Trophoblast cell (in vitro differentiated cells and primary cell): Measurements from ENCODE around the gene INPP4A.

Experiments used
- DNase-seq, 2 donors: peaks; one replicate each; pipeline ENCODE4 v3.0.0-alpha.2; 2016
- H2AFZ ChIP-seq: 2 replicates; pipeline ENCODE4 v1.6.1; 2013; ENCODE audit warnings: low read length, moderate library complexity, mild to moderate bottlenecking; ENCODE audit not compliant: insufficient read depth, poor library complexity
- H2AK5ac ChIP-seq: 2 replicates; pipeline ENCODE4 v1.6.1; 2013; ENCODE audit warnings: mild to moderate bottlenecking, low read length
- H2BK120ac ChIP-seq: 2 replicates; pipeline ENCODE4 v1.6.1; 2013; ENCODE audit warnings: low read length, mild to moderate bottlenecking, moderate library complexity; ENCODE audit not compliant: insufficient read depth, poor library complexity
- H2BK12ac ChIP-seq: 2 replicates; pipeline ENCODE4 v1.6.1; 2013; ENCODE audit warnings: mild to moderate bottlenecking, low read length, moderate library complexity
- H2BK5ac ChIP-seq: 2 replicates; pipeline ENCODE4 v1.6.1; 2013; ENCODE audit warnings: low read length, low read depth, moderate library complexity, mild to moderate bottlenecking; ENCODE audit not compliant: poor library complexity
- H3K14ac ChIP-seq: 2 replicates; pipeline ENCODE4 v1.6.1; 2013; ENCODE audit warnings: mild to moderate bottlenecking, low read length
- H3K18ac ChIP-seq: 2 replicates; pipeline ENCODE4 v1.6.1; 2013; ENCODE audit warnings: mild to moderate bottlenecking, low read length
- H3K23ac ChIP-seq: 2 replicates; pipeline ENCODE4 v1.6.1; 2013; ENCODE audit warnings: low read length
- H3K27ac ChIP-seq: 2 replicates; pipeline ENCODE4 v1.5.1; 2013; ENCODE audit warnings: low read depth, mild to moderate bottlenecking, inconsistent platforms, low read length, moderate library complexity
- H3K27me3 ChIP-seq: 2 replicates; pipeline ENCODE4 v1.6.1; 2013; ENCODE audit warnings: inconsistent platforms, mild to moderate bottlenecking, low read length, moderate library complexity; ENCODE audit not compliant: insufficient read depth
- H3K36me3 ChIP-seq, 2 experiments: 1 replicate in 1 of 2; 2 replicates in 1 of 2; pipeline ENCODE4 v1.6.1; 2013; ENCODE audit warnings: low read length in 2 of 2, mild to moderate bottlenecking in 2 of 2, moderate library complexity in 1 of 2; ENCODE audit not compliant: insufficient read depth in 2 of 2, control insufficient read depth in 1 of 2
- H3K4ac ChIP-seq: 2 replicates; pipeline ENCODE4 v1.6.1; 2013; ENCODE audit warnings: low read depth, mild to moderate bottlenecking, low read length, moderate library complexity
- H3K4me1 ChIP-seq, 2 experiments: 1 replicate in 1 of 2; 2 replicates in 1 of 2; pipeline ENCODE4 v1.6.1; 2013; ENCODE audit warnings: low read length in 2 of 2, mild to moderate bottlenecking in 2 of 2, moderate library complexity in 1 of 2; ENCODE audit not compliant: insufficient read depth in 2 of 2, control insufficient read depth in 1 of 2
- H3K4me2 ChIP-seq: 2 replicates; pipeline ENCODE4 v1.6.1; 2013; ENCODE audit warnings: inconsistent platforms, mild to moderate bottlenecking, low read length, moderate library complexity
- H3K4me3 ChIP-seq: 2 replicates; pipeline ENCODE4 v1.5.1; 2013; ENCODE audit warnings: mild to moderate bottlenecking, low read depth, low read length, inconsistent platforms
- H3K79me1 ChIP-seq: one replicate; pipeline ENCODE4 v1.6.1; 2013; ENCODE audit warnings: low read length
- H3K79me2 ChIP-seq: 2 replicates; pipeline ENCODE4 v1.6.1; 2013; ENCODE audit warnings: low read length, mild to moderate bottlenecking; ENCODE audit not compliant: control insufficient read depth, insufficient read depth, poor library complexity
- H3K9ac ChIP-seq: 2 replicates; pipeline ENCODE4 v1.6.1; 2013; ENCODE audit warnings: mild to moderate bottlenecking, low read length
- H3K9me3 ChIP-seq: 2 replicates; pipeline ENCODE4 v1.6.1; 2013; ENCODE audit warnings: low read depth, mild to moderate bottlenecking, control low read depth, inconsistent platforms, low read length; ENCODE audit not compliant: insufficient read depth
- H4K12ac ChIP-seq: 2 replicates; pipeline ENCODE4 v1.6.1; 2013; ENCODE audit warnings: low read depth, mild to moderate bottlenecking, low read length, moderate library complexity
- H4K8ac ChIP-seq: 2 replicates; pipeline ENCODE4 v1.6.1; 2013; ENCODE audit warnings: low read depth, mild to moderate bottlenecking, low read length, moderate library complexity
- H4K91ac ChIP-seq: one replicate; pipeline ENCODE4 v1.6.1; 2013; ENCODE audit warnings: low read depth, mild to moderate bottlenecking, low read length, moderate library complexity
- WGBS: extraction: QIAGEN DNeasy Blood & Tissue Kit; methylation state at CpG from one replicate; pipeline ENCODE4 v1.1.7; 2013; ENCODE audit warnings: missing lambda C conversion rate; ENCODE audit not compliant: insufficient read length, insufficient coverage; ENCODE audit errors: extremely low coverage; 5-methylcytosine and 5-hydroxymethylcytosine counted together

Gene INPP4A

DNA sequence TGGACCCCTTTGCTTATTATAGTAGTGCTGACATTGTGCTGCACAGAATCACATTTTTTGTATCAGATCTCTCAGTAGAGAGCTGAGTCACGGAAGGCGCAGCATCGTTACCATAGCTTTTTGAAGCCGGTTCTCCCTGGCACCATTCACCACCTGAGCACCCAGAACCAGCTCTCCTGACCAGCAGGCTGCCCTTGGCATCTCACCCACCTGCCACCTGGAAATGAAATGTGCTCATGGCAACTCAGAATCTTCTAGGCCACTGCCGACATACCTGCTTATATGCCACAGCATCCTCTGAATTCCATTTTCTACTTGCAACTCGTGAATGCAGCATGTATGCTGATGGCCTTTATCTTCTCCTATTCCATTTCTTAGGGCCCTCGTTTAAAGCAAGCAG, 100.9 kb downstream of the INPP4A start:
- H3K27ac ChIP-seq, result no peak overlapping the region
- no peaks in the 10 kb centered on the region for H3K9me3 ChIP-seq
- H3K9ac ChIP-seq, result no peak overlapping the region
- no peak overlapping the region for H2BK12ac ChIP-seq
- no CpG with 5 or more reads among the region's 7 CpGs for WGBS
- H3K36me3 ChIP-seq, result peaks cover 20 to 33% of the 10 kb centered on the region in 2 experiments
- no peaks in the 10 kb centered on the region for H3K79me1 ChIP-seq
- H3K27me3 ChIP-seq, result no peaks in the 10 kb centered on the region
- no peak overlapping the region for H3K4ac ChIP-seq
- no peak overlapping the region for H3K4me3 ChIP-seq
- H3K4me2 ChIP-seq, result no peak overlapping the region
- no peak overlapping the region for H3K23ac ChIP-seq
- H2AFZ ChIP-seq, result no peak overlapping the region
- no peaks in the 10 kb centered on the region for H3K79me2 ChIP-seq
- H3K14ac ChIP-seq, result no peak overlapping the region
- H3K4me1 ChIP-seq, result peaks cover 7 to 13% of the 10 kb centered on the region in 2 experiments
- H2BK5ac ChIP-seq, result no peak overlapping the region
- H3K18ac ChIP-seq, result no peak overlapping the region
- H4K91ac ChIP-seq, result no peak overlapping the region
- H4K8ac ChIP-seq, result no peak overlapping the region
- no peak for DNase-seq
- no peak overlapping the region for H2AK5ac ChIP-seq
- no peak overlapping the region for H4K12ac ChIP-seq
- no peak overlapping the region for H2BK120ac ChIP-seq

DNA sequence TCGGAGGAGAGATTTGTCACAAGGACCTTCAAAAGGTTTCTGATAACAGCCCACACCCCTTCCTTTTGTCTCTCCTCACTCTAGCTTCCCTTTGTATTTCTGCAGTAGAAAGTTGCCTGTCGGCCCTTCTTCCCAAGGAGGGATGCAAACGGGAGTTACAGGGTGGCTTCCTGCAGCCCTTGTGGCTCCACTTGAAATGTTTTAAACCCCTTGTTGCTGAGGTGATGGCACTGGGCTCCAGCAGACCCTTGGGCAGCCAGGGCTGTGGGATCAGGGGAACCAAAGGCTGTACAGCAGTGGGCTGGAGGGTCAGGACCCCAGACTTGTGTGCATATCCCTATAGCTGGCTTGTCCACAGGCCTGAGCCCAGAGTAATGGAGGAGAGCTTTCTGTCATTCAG, 101.5 kb downstream of the INPP4A start:
- Histone ChIP-seq H2BK120ac (no peak overlapping the region), H3K36me3 (peaks cover 20 to 33% of the 10 kb centered on the region in 2 experiments), H3K9me3 (no peaks in the 10 kb centered on the region), H2BK5ac (no peak overlapping the region), H3K79me1 (no peaks in the 10 kb centered on the region), H3K4me3 (no peak overlapping the region), H3K14ac (no peak overlapping the region), H3K18ac (no peak overlapping the region), H3K27ac (no peak overlapping the region), H2AFZ (no peak overlapping the region), H3K4ac (no peak overlapping the region), H4K12ac (no peak overlapping the region), H4K8ac (no peak overlapping the region), H2AK5ac (no peak overlapping the region), H3K9ac (no peak overlapping the region), H2BK12ac (no peak overlapping the region), H3K4me2 (no peak overlapping the region), H3K27me3 (no peaks in the 10 kb centered on the region), H3K79me2 (no peaks in the 10 kb centered on the region), H3K4me1 (peaks cover 7 to 13% of the 10 kb centered on the region in 2 experiments), H4K91ac (no peak overlapping the region), H3K23ac (no peak overlapping the region)
- no peak for DNase-seq
- WGBS, result no CpG with 5 or more reads among the region's 3 CpGs

DNA sequence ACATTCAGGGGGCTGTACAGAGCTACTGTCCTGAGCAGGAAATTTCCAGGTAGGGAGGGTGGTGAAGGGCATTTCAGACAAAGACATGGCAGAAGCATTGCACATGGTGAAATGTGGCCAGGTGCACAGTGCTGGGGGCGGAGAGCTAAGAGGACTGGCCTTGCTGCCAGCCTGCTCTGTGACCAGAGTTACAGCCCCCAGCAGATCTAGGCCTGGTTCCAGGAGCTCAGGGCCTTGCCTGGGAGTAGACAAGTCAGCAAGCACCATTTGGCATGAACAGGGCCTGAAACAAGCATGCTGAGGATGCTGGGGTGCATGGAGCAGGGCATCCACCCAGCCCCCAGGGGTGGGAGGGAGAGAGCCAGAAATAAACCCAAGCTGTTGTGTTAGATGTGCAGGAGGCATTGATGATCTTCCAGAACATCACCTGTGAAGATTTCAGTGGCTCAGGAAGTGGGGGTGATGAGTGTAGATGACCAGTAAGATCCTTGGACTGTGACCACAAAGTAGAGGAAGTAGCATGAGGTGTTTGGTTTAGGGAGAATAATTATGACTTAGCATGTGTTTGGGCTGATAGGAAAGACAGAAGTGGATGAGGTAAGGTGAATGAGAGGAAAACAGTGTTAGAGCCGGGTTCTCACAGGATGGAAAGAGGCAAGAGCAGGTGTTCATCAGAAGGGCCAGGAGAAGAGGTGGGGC, 102.6 kb downstream of the INPP4A start:
- no peak overlapping the region for H3K14ac ChIP-seq
- WGBS, result no CpG with 5 or more reads among the region's 2 CpGs

DNA sequence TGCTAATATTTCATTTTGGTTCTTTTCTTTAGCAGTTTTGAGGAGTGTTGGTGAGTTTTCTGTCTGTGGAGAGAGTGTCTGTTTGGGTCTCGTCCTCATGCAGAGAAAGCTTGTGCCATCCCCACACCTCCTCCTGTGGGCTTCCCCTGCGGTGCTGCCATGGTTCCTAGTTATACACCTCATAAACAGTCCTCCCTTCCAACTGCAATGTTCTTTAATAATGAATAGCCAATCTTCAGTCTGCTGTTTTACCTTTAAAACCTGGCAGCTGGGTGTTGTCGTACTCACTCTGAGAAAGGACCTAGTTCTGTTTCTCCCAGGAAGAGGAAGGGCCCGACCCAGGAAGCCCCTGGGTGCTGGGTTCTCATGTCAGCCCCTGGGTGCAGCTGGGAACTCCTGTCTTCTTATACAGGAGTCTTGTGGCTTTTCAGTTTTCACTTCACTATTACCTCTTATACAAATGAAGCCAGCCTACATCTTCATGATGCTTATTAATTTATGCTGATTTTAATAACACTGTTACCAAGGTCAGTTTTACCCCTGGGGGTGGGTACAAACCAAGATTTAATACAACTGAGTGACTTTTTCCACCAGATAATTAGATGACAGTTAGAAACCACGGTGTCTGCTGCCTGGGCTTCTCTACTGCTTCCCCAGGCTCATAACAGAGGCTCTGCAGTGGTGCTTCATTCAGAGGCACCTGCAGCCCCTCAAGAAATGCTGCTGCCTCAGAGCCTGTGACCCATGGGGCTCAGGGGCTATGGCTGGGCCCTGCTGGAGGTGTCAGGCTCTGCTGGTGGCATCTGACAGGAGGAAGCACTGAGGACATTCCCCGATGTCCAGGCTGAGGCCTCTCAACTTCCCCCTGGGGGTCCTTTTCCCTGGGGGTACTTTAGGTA, 104.5 kb downstream of the INPP4A start:
- no peaks in the 10 kb centered on the region for H3K4me1 ChIP-seq
- H3K9ac ChIP-seq, result no peak overlapping the region
- no peak overlapping the region for H3K27ac ChIP-seq
- H3K18ac ChIP-seq, result no peak overlapping the region
- no peak overlapping the region for H3K4me2 ChIP-seq
- H3K4ac ChIP-seq, result no peak overlapping the region
- H4K91ac ChIP-seq, result no peak overlapping the region
- H2BK120ac ChIP-seq, result no peak overlapping the region
- no peak overlapping the region for H4K8ac ChIP-seq
- H3K9me3 ChIP-seq, result peaks cover 3% of the 10 kb centered on the region
- no peaks in the 10 kb centered on the region for H3K79me2 ChIP-seq
- H3K23ac ChIP-seq, result no peak overlapping the region
- H3K79me1 ChIP-seq, result no peaks in the 10 kb centered on the region
- peaks cover 32 to 42% of the 10 kb centered on the region in 2 experiments for H3K36me3 ChIP-seq
- no peak overlapping the region for H4K12ac ChIP-seq
- H3K4me3 ChIP-seq, result no peak overlapping the region
- no peak for DNase-seq
- no CpG with 5 or more reads among the region's 6 CpGs for WGBS
- H3K27me3 ChIP-seq, result no peaks in the 10 kb centered on the region
- no peak overlapping the region for H2AFZ ChIP-seq
- no peak overlapping the region for H2BK12ac ChIP-seq
- no peak overlapping the region for H2BK5ac ChIP-seq
- H2AK5ac ChIP-seq, result no peak overlapping the region
- H3K14ac ChIP-seq, result no peak overlapping the region

More for the DNA sequence above, 102.6 kb downstream of the INPP4A start:
- no peaks in the 10 kb centered on the region for H3K79me2 ChIP-seq
- H3K9ac ChIP-seq, result no peak overlapping the region
- H2BK12ac ChIP-seq, result no peak overlapping the region
- no peak for DNase-seq
- peaks cover 22 to 35% of the 10 kb centered on the region in 2 experiments for H3K36me3 ChIP-seq
- H3K4me2 ChIP-seq, result no peak overlapping the region
- H3K18ac ChIP-seq, result no peak overlapping the region
- no peaks in the 10 kb centered on the region for H3K9me3 ChIP-seq
- H4K91ac ChIP-seq, result no peak overlapping the region
- no peak overlapping the region for H3K4ac ChIP-seq
- H3K4me3 ChIP-seq, result no peak overlapping the region
- no peak overlapping the region for H2AK5ac ChIP-seq
- no peak overlapping the region for H2AFZ ChIP-seq
- no peak overlapping the region for H3K23ac ChIP-seq
- H3K27me3 ChIP-seq, result no peaks in the 10 kb centered on the region
- no peak overlapping the region for H4K8ac ChIP-seq
- no peak overlapping the region for H2BK5ac ChIP-seq
- H3K27ac ChIP-seq, result no peak overlapping the region
- H3K79me1 ChIP-seq, result no peaks in the 10 kb centered on the region
- H4K12ac ChIP-seq, result no peak overlapping the region
- H3K4me1 ChIP-seq, result peaks cover 2 to 7% of the 10 kb centered on the region in 2 experiments
- no peak overlapping the region for H2BK120ac ChIP-seq
